Measurements from ENCODE around the gene SYNM.

SYNM gene

GRCh38 chr15:99167640-99168039 is 62.8 kb downstream of the SYNM start:
- no peak overlapping the region for H3K4me3 ChIP-seq (ENCODE audit: low read length)
- no peak for DNase-seq (ENCODE audit: low read depth)
- no peak for TF ChIP-seq CTCF (IDR thresholded peaks at IDR 0.05; ENCODE audit: insufficient read depth, low read depth, low read length, missing control alignments)

- TF ChIP-seq CTCF (IDR thresholded peaks at IDR 0.05; ENCODE audit: insufficient read depth, low read depth, low read length, missing control alignments) = no peak
- DNase-seq (ENCODE audit: low read depth) = no peak
- no peak overlapping the region for H3K4me3 ChIP-seq (ENCODE audit: low read length)
Measured at GRCh38 chr15:99168601-99169580, 64.0 kb downstream of the SYNM start.

GRCh38 chr15:99169769-99170311 is 65.0 kb downstream of the SYNM start:
- TF ChIP-seq CTCF (IDR thresholded peaks at IDR 0.05; ENCODE audit: insufficient read depth, low read depth, low read length, missing control alignments) = no peak
- no peak overlapping the region for H3K4me3 ChIP-seq (ENCODE audit: low read length)
- DNase-seq (ENCODE audit: low read depth) = no peak

- no peak for TF ChIP-seq CTCF (IDR thresholded peaks at IDR 0.05; ENCODE audit: insufficient read depth, low read depth, low read length, missing control alignments)
- H3K4me3 ChIP-seq (ENCODE audit: low read length) = no peak overlapping the region
- no peak for DNase-seq (ENCODE audit: low read depth)
Measured at GRCh38 chr15:99170476-99171065, 65.7 kb downstream of the SYNM start.

DNA sequence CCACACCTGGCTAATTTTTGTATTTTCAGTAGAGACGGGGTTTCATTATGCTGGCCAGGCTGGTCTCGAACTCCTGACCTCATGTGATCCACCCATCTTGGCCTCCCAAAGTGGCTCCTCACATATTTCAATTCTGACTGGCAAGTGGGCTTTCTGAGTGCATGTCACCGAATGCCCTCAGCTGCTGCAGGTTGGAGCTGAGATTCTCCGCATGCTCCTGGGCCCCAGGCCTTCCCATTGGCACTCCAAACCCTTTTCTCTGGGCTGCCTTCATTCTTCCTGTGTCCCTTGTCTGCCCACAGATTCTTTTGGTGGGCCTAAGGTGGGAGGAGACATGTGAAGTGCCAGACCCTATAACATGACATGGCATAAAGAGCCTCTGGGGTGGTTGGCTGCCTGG is 67.3 kb downstream of the SYNM start:
- no peak for DNase-seq (ENCODE audit: low read depth)
- H3K4me3 ChIP-seq (ENCODE audit: low read length) = no peak overlapping the region

DNA sequence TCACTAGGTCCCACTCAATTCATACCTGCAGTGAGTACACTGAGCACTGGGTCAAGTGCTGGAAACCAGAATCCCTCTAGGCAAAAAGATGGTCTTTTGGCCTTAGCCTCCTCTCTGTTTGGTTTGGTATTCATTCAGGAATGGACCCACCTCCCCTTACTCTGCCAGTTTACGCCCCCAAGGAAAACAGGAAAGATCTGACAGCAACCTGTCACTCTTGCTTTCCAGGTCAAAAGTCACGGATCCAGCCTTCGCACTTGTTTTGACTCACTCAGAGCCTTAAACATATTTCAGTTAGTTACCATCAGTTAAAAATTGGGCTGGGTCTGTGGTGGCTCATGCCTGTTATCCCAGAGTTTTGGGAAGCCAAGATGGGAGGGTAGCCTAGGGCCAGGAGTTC is 68.1 kb downstream of the SYNM start:
- no peak for TF ChIP-seq CTCF (IDR thresholded peaks at IDR 0.05; ENCODE audit: insufficient read depth, low read depth, low read length, missing control alignments)
- no peak for DNase-seq (ENCODE audit: low read depth)
- no peak overlapping the region for H3K4me3 ChIP-seq (ENCODE audit: low read length)

More for the DNA sequence above, 67.3 kb downstream of the SYNM start:
- no peak for TF ChIP-seq CTCF (IDR thresholded peaks at IDR 0.05; ENCODE audit: insufficient read depth, low read depth, low read length, missing control alignments)
